Thyroid gland (tissue), 4 donors: ENCODE results near the gene LMTK2.
"Not testable (repeated sequence)": the region's sequence is repeated elsewhere in the genome, so short reads cannot be mapped to it uniquely, and the experiment has no call there.

Experiments used
- CTCF ChIP-seq, 6 experiments: fragments of 200-600 bp in 3 of 6; fragments of 450-650 bp in 3 of 6; sonication (generic) in 3 of 6; IDR thresholded peaks; one replicate each; pipeline ENCODE4 v1.5.1; 2016 to 2019; ENCODE audit warnings: antibody characterized with exemption in 6 of 6, mild to moderate bottlenecking in 2 of 6, inconsistent platforms in 1 of 6, moderate library complexity in 1 of 6
- POLR2A ChIP-seq, 2 donors: fragments of 450-650 bp; IDR thresholded peaks; one replicate each; pipeline ENCODE4 v1.6.1; 2017; ENCODE audit warnings: antibody characterized with exemption in 2 of 2, mild to moderate bottlenecking in 2 of 2, moderate library complexity in 1 of 2

GRCh38 chr7:98121388-98121787, 14.7 kb downstream of the LMTK2 start:
- TF ChIP-seq CTCF, POLR2A (IDR thresholded peaks at IDR 0.05): not testable (repeated sequence)
